RWPE2 (cell line): Measurements from ENCODE around the gene UGP2.

Experiments used
- ATAC-seq: fragments of 200-7000 bp; cut with Tn5 transposase; 3 replicates; pipeline ENCODE4 v1.9.1; 2021; ENCODE audit warnings: low read depth
- DNase-seq: peaks from one replicate; pipeline ENCODE4 v3.0.0-alpha.2; 2020; ENCODE audit warnings: low spot score
- H3K27ac ChIP-seq: fragments of 450-650 bp; 2 replicates; pipeline ENCODE4 v1.5.1; 2017; ENCODE audit warnings: mild to moderate bottlenecking; ENCODE audit not compliant: poor library complexity, severe bottlenecking
- H3K27me3 ChIP-seq: fragments of 250-450 bp; sonication (Bioruptor Pico); 2 replicates; pipeline ENCODE4 v1.5.1; 2021; ENCODE audit warnings: mild to moderate bottlenecking, moderate library complexity; ENCODE audit not compliant: insufficient read depth, poor library complexity, severe bottlenecking
- H3K36me3 ChIP-seq: fragments of 250-450 bp; sonication (Bioruptor Pico); 2 replicates; pipeline ENCODE4 v1.5.1; 2020; ENCODE audit warnings: low read depth, mild to moderate bottlenecking, moderate library complexity
- H3K4me1 ChIP-seq: fragments of 250-450 bp; sonication (Bioruptor Pico); 2 replicates; pipeline ENCODE4 v1.5.1; 2021; ENCODE audit warnings: mild to moderate bottlenecking, moderate library complexity; ENCODE audit not compliant: insufficient read depth, poor library complexity, severe bottlenecking
- H3K4me3 ChIP-seq: fragments of 250-450 bp; sonication (Bioruptor Pico); 2 replicates; pipeline ENCODE4 v1.5.1; 2021; ENCODE audit warnings: mild to moderate bottlenecking, moderate library complexity; ENCODE audit not compliant: severe bottlenecking
- H3K9me3 ChIP-seq: fragments of 250-450 bp; sonication (Bioruptor Pico); 2 replicates; pipeline ENCODE4 v1.5.1; 2021; ENCODE audit warnings: mild to moderate bottlenecking, moderate library complexity; ENCODE audit not compliant: severe bottlenecking
- TF ChIP-seq, protein P1 (sequence below): fragments of 450-650 bp; IDR thresholded peaks from one replicate; pipeline ENCODE4 v1.5.1; 2017; ENCODE audit warnings: mild to moderate bottlenecking, moderate library complexity; ENCODE audit not compliant: poor library complexity, severe bottlenecking

UGP2 gene

GRCh38 chr2:63851691-63852311, 10.1 kb downstream of the UGP2 start:
- ATAC-seq = no peak
- Histone ChIP-seq H3K27ac (no peak overlapping the region), H3K27me3 (no peaks in the 10 kb centered on the region), H3K4me3 (no peak overlapping the region), H3K4me1 (peaks cover 18% of the 10 kb centered on the region), H3K9me3 (no peaks in the 10 kb centered on the region), H3K36me3 (peaks cover 16% of the 10 kb centered on the region)
- DNase-seq = no peak
- TF ChIP-seq, protein P1, sequence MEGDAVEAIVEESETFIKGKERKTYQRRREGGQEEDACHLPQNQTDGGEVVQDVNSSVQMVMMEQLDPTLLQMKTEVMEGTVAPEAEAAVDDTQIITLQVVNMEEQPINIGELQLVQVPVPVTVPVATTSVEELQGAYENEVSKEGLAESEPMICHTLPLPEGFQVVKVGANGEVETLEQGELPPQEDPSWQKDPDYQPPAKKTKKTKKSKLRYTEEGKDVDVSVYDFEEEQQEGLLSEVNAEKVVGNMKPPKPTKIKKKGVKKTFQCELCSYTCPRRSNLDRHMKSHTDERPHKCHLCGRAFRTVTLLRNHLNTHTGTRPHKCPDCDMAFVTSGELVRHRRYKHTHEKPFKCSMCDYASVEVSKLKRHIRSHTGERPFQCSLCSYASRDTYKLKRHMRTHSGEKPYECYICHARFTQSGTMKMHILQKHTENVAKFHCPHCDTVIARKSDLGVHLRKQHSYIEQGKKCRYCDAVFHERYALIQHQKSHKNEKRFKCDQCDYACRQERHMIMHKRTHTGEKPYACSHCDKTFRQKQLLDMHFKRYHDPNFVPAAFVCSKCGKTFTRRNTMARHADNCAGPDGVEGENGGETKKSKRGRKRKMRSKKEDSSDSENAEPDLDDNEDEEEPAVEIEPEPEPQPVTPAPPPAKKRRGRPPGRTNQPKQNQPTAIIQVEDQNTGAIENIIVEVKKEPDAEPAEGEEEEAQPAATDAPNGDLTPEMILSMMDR = no peak

DNA sequence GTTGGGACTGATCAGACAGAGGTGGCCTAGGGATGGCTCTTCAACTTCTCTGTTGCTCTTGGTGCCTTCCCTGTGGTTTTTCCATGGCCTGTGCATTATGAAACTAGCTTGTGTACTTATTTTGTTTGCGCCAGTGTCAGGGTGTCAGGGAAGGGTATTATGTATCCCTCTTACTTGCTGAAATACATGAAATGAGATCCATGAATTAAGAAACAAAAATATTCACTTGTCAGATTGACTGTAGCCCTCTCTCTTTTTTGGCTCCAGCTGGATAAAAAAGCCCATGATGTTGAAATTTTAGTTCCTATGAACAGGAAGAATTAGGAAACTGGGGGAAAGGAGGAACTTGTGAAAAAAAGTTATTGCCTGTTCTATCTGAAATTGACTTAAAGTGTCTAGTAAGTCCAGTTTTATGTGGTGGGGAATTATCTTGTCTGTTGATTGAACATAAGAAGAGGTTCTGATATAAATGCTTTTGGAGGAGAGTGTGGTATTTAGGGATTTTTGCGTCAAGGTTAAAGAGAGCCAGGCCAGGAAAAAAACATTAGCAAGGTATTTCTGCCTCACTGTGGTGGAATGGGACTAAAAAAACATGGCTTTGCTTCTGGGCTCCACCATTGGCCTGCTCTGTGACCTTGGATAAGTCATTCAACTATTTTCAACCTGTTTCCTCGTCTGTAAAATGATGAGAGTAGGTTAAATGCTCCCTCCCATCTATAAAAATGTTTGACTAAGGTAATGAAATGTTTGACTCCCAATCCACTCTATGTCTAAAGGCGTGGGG, 12.0 kb downstream of the UGP2 start:
- TF ChIP-seq, protein P1 = no peak
- H3K9me3 ChIP-seq = no peaks in the 10 kb centered on the region

DNA sequence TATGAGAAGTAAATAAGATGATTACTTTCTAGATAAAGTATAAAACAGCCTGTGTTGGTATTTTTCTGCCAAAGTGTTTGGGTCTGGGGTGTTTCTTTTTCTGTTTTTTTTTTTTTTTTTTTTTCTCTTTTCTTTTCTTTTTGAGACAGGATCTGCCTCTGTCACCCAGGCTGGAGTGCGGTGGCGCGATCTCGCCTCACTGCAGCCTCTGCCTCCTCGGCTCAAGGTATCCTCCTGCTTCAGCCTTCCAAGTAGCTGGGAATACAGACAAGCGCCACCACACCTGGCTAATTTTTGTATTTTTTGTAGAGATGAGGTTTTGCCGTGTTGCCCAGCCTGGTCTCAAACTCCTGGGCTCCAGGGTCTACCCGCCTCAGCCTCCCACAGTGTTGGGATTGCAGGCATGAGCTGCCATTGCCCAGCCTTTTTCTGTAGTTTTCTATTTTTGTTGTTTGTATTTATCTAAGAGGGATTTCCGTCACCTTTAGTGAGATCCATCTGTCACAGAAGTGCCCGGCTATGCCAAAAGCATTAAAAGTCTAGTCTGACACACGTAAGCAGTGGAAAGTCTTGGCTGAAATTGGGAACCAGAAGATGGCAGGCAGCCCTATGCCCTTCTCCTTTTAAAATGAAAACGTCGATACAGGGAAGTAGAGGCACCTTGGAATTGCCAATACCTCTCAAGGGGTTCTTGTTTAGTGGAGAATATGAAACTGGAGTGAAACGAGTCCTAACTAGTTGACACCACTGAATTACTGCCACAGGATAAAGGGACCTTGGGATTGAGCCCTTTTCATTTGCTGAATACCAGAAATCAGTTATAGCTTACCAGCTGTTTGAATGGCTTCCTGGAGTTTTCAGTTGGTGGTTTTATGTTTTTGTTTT, 14.0 kb downstream of the UGP2 start:
- Histone ChIP-seq H3K4me3 (no peak overlapping the region), H3K27me3 (no peaks in the 10 kb centered on the region), H3K9me3 (no peaks in the 10 kb centered on the region), H3K36me3 (peaks cover 46% of the 10 kb centered on the region), H3K4me1 (peaks cover 2% of the 10 kb centered on the region), H3K27ac (no peak overlapping the region)
- TF ChIP-seq, protein P1 = no peak
- ATAC-seq = no peak
- DNase-seq = no peak

More for the DNA sequence above, 12.0 kb downstream of the UGP2 start:
- no peak overlapping the region for H3K4me3 ChIP-seq
- no peaks in the 10 kb centered on the region for H3K27me3 ChIP-seq
- peaks cover 29% of the 10 kb centered on the region for H3K36me3 ChIP-seq
- ATAC-seq (no peak), DNase-seq (no peak)
- H3K27ac ChIP-seq = no peak overlapping the region
- H3K4me1 ChIP-seq = peaks cover 16% of the 10 kb centered on the region

DNA sequence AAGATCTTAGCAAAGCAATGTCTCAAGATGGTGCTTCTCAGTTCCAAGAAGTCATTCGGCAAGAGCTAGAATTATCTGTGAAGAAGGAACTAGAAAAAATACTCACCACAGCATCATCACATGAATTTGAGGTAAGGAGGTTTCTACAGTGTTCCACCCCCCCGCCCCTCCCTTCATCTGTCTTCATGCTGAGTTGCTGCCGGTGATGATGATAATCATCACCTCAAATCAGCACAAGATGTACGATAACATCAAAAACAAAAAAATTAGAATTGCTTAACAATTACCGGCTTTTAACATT, 14.6 kb downstream of the UGP2 start:
- H3K36me3 ChIP-seq = peaks cover 50% of the 10 kb centered on the region
- peaks cover 2% of the 10 kb centered on the region for H3K4me1 ChIP-seq
- TF ChIP-seq, protein P1 = no peak
- ATAC-seq = no peak
- DNase-seq = no peak
- no peak overlapping the region for H3K4me3 ChIP-seq
- H3K27me3 ChIP-seq = no peaks in the 10 kb centered on the region
- no peak overlapping the region for H3K27ac ChIP-seq
- no peaks in the 10 kb centered on the region for H3K9me3 ChIP-seq
